Epithelial cell of esophagus (primary cell): ENCODE data around the gene NPW.
A peak's percentile ranks its signal among the peaks of the same experiment; 100 is the strongest.

Experiments
- DNase-seq: peaks from one replicate; pipeline ENCODE4 v3.0.0; 2010; ENCODE audit warnings: low read depth
- H3K4me3 ChIP-seq: 2 replicates; pipeline ENCODE4 v1.5.1; 2011; ENCODE audit warnings: mild to moderate bottlenecking, low read length, control low read depth
- CTCF ChIP-seq: IDR thresholded peaks from 2 replicates; pipeline ENCODE4 v1.5.1; 2011; ENCODE audit warnings: low read depth, mild to moderate bottlenecking, low read length, control low read depth, inconsistent platforms; ENCODE audit not compliant: insufficient read depth; ENCODE audit errors: missing control alignments

Gene NPW

DNA sequence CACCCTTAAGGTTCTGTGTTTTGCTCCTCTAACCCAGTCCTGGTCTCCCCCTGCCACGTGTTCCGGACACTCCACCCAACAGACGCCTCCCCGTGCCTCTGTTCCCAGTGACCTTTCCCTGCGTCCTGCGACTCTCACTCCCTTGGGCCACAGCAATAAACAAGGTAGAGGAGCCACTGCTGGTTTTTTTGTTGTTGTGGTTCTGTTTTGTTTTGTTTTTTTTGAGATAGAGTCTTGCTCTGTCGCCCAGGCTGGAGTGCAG lies 3.7 kb upstream of the NPW start:
- H3K4me3 ChIP-seq = no peak overlapping the region
- no peak for TF ChIP-seq CTCF
- DNase-seq = no peak

GRCh38 chr16:2016407-2016922 lies 3.1 kb upstream of the NPW start:
- DNase-seq = no peak
- peak; percentile 13 for TF ChIP-seq CTCF
- H3K4me3 ChIP-seq = no peak overlapping the region

DNA sequence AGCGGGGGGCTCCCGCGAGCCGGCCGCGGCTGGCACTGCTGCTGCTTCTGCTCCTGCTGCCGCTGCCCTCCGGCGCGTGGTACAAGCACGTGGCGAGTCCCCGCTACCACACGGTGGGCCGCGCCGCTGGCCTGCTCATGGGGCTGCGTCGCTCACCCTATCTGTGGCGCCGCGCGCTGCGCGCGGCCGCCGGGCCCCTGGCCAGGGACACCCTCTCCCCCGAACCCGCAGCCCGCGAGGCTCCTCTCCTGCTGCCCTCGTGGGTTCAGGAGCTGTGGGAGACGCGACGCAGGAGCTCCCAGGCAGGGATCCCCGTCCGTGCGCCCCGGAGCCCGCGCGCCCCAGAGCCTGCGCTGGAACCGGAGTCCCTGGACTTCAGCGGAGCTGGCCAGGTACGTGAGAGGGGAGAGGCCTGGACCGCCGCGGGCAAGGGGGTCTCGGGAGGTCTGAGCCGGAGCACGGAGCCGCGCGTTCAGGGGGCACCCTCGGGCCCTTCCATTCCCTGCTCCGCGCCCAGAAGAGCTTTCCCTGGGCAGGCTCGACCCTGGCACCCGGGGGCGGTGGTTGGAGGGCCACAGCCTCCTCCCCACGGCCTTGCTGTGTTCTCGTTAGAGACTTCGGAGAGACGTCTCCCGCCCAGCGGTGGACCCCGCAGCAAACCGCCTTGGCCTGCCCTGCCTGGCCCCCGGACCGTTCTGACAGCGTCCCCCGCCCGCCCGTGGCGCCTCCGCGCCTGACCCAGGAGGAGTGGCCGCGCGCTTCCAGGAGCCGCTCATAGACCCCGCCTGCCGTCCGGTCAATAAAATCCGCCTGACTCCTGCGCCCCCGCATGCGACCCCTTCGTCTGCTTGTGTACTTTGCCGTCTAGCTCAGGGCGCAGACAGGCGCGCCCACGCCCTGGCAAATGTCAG lies 591 bp downstream of the NPW start:
- H3K4me3 ChIP-seq = no peak overlapping the region
- DNase-seq = no peak
- no peak for TF ChIP-seq CTCF

DNA sequence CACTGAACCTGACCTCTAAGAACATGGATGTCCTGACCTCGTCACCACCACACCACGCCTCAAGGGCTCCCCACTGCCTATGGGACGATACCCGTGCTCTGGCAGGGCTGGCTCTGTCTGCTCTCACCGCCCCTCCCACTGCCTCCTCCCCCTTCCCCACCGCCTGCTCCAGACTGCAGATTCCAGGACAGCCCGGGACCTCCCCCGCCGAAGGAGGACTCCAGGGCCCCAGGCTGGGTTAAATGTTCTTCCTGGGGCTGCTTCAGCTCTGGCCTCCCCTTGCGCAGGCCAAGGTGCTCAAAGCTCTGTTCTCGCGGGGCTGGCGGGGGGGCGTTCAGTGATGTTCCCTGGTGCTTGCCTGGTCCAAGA lies 3.1 kb downstream of the NPW start:
- H3K4me3 ChIP-seq = no peak overlapping the region
- no peak for TF ChIP-seq CTCF
- DNase-seq = peak; percentile 34

DNA sequence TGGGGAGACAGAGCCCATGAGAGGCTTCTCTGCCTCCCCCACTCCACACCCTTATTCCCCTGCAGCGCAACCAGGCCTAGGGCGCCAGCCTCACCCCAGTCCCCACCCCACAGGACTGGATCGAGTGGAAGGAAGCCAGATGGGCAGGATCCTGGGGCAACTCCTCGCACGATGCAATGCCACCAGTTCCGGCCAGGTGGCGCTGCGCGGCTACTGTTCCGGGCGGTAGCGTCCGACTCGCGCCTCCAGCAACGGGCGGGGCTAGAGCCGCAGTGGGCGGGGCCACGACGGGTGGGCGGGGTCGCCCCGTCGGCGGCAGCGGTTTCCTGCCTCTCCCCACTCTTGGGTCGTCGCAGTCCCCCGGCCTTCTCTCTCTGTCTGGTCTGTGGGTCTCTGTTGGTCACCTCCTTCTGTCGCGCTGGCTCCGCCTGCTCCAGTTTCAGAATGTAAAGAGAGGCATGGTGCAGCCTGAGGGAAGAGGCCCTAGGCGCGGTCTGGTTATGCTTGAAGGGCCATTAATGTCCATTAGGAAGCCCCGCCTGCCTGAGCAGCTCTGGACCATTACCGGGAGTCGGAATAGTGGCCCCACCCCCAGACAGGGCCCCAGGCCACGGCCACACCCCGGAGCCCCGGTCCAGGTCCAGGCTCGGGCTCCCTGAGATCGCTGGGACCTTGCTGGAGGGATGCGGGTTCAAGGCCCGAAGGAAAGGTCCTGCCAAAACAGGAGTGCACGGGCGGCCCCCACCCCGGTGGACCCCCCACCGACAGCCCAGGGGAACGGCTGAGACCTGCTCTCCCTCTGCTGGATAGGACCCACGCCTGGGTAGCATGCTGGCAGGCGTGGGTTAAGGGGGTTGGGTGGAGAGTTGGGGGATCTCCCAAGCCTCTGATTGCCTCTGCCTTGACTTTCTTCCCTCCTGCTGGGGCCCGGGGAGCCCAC lies 3.8 kb downstream of the NPW start:
- H3K4me3 ChIP-seq = peak overlapping the region; percentile 25
- DNase-seq = peak; percentile 83
- TF ChIP-seq CTCF = peak; percentile 80

DNA sequence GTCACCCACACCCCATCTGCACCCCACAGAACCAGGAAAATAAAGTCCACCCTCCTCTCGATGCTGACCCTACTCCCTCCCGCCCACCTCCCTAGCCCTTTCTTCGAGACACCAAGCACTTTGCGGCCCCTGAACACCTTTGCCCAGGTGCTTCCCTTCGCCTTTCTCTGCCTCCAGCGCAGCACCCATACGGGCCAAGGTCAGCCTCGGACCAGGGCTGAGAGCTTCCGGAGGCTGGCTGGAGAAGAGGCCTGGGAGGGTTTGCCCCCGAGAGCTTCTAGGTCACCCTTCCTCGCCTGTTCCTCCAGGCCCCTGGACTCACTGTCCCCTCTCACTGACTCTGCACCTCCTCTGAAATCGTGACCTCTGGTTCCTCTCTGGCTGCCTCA lies 4.4 kb downstream of the NPW start:
- no peak for TF ChIP-seq CTCF

More for the DNA sequence above, 4.4 kb downstream of the NPW start:
- H3K4me3 ChIP-seq = no peak overlapping the region
- no peak for DNase-seq
